Fibroblast of skin of scalp (primary cell): Measurements from ENCODE around the gene MYOM1.
A peak's percentile ranks its signal among the peaks of the same experiment; 100 is the strongest.
"Not testable (repeated sequence)": the region's sequence is repeated elsewhere in the genome, so short reads cannot be mapped to it uniquely, and the experiment has no call there.

Experiments
- DNase-seq: peaks from one replicate; pipeline ENCODE4 v3.0.0-alpha.2; 2013

Gene MYOM1

DNA sequence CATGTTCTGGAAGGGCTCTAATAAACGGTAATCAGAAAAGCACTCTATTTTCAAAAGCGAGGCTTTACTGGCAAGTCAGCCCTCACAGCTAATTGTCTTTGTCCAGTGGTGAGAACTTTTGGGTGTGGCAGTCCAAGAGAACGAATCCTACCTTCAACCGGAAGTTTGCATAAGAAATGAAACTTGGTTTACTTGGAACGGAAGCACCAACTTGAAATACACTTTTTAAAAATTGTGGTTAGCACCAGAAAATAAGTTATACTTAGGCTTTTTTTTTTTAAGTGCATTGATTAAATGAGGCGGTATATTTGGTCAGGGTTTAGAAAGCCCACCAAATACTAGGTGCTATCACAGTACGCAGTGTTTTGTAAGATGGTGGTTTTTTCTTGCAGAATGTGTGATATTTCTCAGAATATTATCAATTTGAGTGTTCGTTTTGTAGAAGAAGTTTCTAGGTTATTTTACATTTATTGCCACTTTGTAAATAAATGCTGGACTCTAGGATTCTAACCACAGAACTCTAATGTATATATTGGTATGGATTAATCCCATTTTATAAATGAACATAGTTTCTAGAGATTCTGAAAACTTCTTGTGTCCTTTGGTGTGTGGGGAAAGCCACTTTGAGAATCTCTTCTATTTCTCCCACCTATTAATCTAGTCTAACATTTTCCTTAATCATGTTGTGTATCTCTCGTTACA, 29.0 kb upstream of the MYOM1 start:
- peak; percentile 73 for DNase-seq

DNA sequence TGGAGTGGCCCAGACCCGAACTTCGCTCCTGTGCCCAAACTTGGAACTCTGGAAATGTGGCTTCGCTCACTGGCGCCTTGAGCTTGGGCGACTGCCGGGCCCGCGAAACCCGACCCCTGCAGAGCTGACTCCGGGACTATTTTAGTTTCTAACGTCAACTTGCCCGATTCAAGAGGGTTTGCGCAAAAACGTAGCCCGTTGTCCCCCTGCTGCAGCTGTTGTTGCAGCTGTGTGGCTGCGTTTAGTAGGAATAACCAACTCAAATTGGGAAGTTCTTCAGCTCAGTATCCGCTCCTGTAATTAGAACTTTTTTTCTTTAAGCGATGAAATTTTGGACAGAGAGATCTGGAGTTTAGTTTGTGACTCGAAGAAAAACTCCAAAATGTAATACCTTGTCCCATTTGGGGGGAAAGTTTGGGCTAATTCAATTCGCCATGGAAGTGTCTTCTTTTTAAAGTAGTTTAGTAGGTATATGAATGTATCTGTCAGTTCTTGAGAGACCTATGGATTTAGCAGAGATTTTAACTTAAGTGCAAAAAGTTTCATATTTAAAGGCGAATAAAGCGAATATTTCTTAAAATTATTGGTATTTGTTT, 28.4 kb upstream of the MYOM1 start:
- DNase-seq, result peak; percentile 35

DNA sequence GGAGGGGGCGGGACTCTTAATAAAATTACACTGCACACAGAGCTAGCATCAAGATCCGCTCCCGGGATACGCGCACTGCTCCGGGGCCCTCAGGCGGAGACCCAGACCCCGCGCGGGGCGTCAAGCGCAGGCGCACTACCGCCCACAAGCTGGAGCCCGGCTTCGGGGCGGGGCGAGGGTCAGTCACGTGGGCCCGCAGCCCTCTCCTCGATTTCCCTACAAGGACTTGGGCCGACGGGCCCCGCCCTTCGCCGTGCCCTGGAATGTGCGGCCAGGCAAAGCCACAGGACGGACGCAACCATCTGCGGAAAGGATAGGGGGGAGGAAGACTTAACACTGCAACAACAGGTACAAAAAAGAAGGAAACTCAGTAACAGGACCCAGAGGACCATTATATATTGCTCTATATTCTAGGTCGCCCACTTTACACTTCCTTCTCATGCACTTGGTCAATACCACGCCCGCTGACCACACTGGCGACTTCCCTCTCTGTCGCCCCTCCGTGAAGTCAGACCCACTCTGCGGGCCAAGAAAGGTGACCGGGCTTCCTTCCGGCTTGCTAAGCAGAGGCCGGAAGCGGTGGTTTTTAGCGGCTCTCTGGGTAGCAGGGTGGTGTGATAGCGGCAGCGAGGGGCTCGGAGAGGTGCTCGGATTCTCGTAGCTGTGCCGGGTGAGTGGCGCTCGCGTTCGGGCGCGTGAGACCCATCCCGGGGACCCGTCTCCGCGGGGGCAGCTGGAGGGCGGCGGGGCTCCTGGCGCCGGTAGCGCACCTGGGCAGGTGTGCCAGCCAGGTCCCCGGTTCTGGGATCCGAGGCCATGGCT, 27.7 kb upstream of the MYOM1 start, which contains the start of gene MYL12A:
Gene MYL12A (plus strand): TSS at position 562 of the 822 bp plus-strand sequence. CDS start 5,447 bp downstream, outside the sequence.
- peak; percentile 99 for DNase-seq

GRCh38 chr18:3246635-3247239, 27.0 kb upstream of the MYOM1 start:
- DNase-seq, result no peak

- peak; percentile 88 for DNase-seq
These were observed 26.3 kb upstream of the MYOM1 start for GRCh38 chr18:3245853-3246634.

DNA sequence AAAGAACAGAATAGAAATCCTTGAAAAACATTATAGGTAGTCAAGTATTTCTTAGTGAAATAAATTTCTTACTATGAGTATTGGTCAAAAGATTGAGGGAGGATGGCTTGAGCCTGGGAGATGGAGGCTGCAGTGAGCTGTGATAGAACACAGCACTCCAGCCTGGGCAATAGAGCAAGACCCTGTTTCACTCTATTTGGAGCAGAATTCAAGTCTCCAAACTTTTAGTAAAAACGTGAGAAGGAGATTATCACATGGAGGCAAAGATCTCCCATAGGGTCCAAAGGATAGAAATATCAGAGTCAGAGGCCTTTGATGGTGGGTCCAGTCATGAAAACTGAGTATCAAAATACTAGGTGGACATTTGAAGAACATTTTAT, 25.4 kb upstream of the MYOM1 start:
- no peak for DNase-seq

DNA sequence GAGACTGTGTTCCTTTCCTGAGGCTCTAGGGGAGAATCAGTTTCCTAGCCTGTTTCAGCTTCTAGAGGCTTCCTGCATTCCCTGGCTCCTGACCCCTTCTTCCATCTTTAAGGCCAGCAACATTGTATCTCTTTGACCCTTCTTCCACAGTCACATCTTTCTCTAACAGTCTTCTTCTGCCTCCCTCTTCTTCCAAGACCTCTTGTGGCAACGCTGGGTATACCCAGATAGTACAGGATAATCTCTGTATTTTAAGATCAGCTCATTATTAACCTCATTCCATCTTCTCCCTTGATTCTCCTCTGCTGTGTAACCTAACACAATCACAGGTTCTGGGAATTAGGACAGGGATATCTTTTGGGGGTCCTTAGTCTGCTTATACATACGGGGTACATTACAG, 19.0 kb upstream of the MYOM1 start:
- no peak for DNase-seq

DNA sequence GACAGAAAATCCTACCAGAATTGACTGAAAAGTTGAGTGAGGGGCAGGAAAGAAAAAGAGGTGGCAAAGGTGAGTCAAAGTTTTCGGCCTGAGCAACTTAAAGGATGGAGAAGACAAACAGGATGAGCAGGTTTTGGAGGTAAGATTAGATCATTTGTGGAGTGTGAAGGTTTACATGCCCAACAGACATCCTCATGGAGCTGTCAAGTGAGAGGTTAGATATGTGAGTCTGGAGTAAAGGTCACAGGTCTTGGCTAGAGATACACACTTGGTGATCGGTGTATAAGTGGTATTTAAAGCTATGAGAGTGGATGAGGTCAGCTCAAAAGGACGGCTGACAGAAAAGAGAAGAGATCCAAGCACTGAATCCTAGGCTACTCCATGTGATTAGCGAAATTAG, 16.7 kb upstream of the MYOM1 start:
- DNase-seq, result no peak

DNA sequence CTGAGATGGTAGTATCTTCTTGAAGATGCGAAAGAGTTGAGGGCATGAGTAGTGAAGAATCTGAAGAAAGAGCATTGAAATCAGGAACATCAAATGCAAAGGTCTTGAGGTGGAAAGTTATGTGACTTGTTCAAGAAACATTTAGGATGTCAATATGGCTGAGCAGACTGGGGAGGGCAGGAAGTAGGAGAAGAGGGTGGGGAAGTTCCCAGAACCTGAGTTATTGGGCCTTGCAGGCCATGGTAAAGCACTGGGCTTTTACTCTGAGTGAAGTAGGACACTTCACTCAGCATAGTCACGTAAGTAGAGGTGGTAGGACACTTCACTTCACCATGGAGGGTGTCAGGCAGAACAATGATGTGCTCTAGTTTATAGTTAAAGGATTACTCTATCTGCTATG, 16.1 kb upstream of the MYOM1 start:
- DNase-seq, result no peak

GRCh38 chr18:3234457-3234856, 14.7 kb upstream of the MYOM1 start:
- DNase-seq, result no peak

GRCh38 chr18:3233433-3234168, 13.8 kb upstream of the MYOM1 start:
- no peak for DNase-seq

- DNase-seq, result no peak
These were observed 13.2 kb upstream of the MYOM1 start for GRCh38 chr18:3233004-3233403.

- peak; percentile 40 for DNase-seq
These were observed 10.9 kb upstream of the MYOM1 start for GRCh38 chr18:3230401-3231334.

- no peak for DNase-seq
These were observed 6.3 kb upstream of the MYOM1 start for GRCh38 chr18:3226048-3226447.

- DNase-seq, result no peak
These were observed 5.8 kb upstream of the MYOM1 start for GRCh38 chr18:3225588-3225987.

- DNase-seq, result no peak
These were observed 4.5 kb upstream of the MYOM1 start for GRCh38 chr18:3224223-3224622.

DNA sequence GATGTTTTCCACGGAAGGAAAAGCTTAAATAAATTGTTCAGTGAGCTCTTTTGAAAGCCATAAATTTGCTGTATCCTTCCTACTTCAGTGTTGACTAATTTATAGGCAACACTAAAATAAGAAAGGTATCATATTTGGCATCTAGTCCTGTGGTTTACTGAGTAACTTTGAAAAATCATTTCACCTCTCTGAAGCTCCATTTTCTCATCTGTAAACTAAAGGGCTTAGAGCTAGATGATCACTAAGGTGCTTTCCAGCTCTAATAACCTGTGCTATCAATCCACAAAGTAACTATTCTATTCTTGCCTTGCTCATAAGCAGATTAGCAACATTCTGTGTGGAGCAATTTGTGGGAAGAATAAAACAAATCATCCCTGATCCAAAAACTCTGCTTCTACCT, 3.6 kb upstream of the MYOM1 start:
- DNase-seq, result no peak

DNA sequence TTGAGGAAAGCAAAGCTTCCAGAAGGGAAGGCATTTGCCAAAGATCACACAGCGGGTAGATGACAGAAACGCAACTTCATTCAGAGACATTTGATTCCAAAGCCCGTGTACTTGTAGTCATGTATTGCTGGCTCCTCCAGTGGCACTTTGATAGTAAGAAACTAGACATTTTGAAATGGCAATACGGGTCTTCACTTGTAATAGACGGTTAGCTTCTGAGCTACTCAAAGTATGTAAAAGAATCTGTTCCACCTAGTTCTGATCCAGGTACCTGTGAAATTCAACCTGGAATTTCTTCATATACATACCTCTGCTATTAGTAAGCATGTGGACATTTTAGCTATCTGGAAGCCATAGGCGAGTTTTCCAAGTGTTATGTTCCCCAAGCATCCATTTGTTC, 1.7 kb upstream of the MYOM1 start:
- DNase-seq, result no peak

GRCh38 chr18:3220868-3221267, 1.1 kb upstream of the MYOM1 start:
- not testable (repeated sequence) for DNase-seq

- DNase-seq, result no peak
These were observed 532 bp downstream of the MYOM1 start for GRCh38 chr18:3219241-3219630.

DNA sequence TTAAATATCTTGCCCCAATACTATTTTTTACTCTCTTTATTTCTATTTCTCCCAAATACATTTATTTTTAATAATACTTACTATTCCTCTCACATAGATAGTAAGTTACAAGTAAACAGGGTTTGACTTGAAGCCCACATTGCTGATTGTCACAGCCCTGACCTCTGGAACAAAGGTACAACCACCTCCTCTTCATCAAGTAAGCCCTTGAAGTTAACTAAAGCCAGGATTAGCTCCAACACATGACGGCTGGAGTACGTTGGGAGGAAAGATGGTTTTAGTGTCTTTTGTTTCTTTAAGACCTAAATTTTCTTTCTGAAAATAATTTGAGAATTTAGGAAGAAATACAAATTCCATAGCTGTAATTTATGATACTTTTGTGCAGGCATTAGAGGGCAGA, 949 bp downstream of the MYOM1 start:
- DNase-seq, result no peak
